Bladder microvascular endothelial cell (primary cell): ENCODE results near the gene LRRC73. TPM values are rescaled to one million over a fixed set of nuclear protein-coding genes. Genes with fewer than 3 reads are reported as not detected.

Experiments used
- total RNA-seq: library from RNA; depleted of rRNA; stranded (reverse); fragments of >200 nt; gene quantifications from 2 replicates; pipeline ENCODE4 v1.2.3, GENCODE V29; 2014

Gene LRRC73, protein sequence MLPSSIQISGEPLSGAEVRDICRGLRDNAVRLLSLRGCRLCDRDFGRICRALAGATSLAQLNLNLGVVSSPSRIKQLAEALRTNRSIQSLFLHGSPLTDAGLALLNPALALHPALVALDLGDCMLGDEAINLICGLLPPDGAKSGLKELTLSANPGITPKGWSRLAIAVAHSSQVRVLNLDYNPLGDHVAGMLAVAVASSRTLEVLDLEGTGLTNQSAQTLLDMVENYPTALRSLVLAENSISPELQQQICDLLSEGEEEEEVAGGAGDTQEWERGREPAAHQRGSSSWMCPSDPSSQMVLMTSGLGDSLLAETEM
- under 0.01 and 0.06 TPM in 2 replicates for total RNA-seq

DNA sequence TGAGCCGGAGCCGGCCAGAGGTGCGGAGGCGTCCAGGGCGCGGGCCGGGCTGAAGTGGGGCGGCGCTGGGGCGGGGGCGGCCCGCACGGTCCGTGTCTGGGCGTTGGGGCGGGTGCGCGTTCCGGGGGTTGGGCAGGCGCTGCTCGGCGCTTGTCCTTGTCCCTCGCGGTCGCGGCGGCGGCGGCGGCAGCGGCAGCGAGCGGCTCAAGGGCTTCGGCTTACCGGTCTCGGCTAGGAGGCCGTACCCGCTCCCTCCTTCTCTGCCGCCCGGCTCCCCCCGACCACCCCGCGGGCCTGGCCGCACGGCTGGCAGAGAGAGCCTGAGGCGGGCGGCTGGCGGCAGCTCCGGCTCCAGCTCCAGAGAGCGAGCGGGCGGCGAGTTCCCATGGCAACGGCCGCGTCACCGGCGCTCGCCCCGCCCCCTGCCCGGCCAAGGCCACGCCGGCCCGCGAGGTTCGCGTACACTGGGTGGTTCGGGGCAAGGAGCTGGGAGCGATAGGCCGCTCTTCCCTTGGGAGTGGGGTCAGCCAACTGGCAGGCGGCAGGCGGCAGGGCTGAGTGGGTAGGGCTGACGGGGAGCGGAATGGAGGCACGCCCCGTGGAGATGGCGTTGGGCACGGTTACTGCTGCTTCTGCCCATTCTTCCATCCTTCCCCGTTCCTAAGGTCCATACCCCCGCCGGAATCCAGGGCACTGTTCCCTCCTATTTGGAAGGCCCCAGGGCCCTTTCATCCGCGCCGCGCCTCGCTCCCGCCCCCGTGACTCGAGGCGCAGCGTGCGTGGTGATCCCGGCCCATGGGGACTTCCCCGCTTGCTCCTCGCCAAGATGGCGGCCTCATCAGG, at the start of gene LRRC73:
TSS of gene LRRC73 (minus strand) at position 363 of the 843 bp plus-strand sequence. CDS start 561 bp downstream, outside the sequence.

DNA sequence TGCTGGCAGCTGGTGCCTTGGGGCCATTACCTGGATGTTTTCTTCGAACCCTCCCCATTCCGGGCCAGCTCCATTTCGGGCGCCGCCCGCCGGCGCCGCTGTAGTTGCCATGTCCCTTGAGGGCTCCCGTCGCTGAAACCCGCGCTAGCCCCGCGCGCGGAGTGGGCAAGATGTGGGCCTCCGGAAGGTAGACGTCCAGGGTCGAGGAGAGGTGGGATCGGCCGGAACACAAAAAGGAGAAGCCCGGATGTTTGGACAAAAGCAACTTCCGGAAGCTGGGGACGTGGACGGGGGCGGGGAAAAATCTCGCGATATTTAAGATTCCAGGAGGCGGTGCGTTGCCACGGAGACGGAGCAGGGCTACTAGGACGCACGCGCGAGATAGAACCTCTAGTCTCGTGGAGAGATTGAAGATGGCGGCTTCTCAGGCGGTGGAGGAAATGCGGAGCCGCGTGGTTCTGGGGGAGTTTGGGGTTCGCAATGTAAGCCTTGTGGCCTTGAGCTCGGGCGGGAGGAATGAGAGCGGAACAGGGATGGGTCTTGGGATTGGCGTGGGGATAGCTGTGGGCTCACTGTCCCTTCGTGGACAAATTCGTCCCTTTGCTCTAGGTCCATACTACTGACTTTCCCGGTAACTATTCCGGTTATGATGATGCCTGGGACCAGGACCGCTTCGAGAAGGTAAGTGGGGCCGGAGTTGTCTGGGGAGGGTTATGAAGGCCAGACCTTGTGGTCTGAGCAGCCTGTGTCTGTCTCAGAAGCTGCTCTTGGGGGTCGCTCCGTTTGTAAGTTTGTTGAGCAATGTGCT, 6.8 kb upstream of the LRRC73 start, which contains the start of the genes POLR1C and YIPF3:
TSS of gene POLR1C (plus strand) at position 393 of the 808 bp plus-strand sequence. CDS start at position 414, 21 bp downstream.
TSS of gene YIPF3 (minus strand) at position 230 of the 808 bp plus-strand sequence. CDS start at position 111, 119 bp downstream.

GRCh38 chr6:43477235-43478007, 32.7 kb downstream of the LRRC73 start, which contains the start of gene TJAP1:
Gene TJAP1, plus strand, starts transcription at chr6:43477570. Its CDS starts 21,432 bp downstream, at chr6:43499002.

Other genes starting within 250 kb of the LRRC73 start
- not detected in 2 replicates for gene SLC22A7, start 212.1 kb downstream of the LRRC73 start, total RNA-seq
- 0.19 TPM in 1 of 2 replicates, not detected in the other for gene CRIP3, start 201.5 kb downstream of the LRRC73 start, total RNA-seq
- 3.4 and 8.2 TPM in 2 replicates for gene ZNF318, start 140.7 kb downstream of the LRRC73 start, total RNA-seq
- gene ABCC10, start 82.8 kb downstream of the LRRC73 start, total RNA-seq, result 12.8 and 30.3 TPM in 2 replicates
- 0.16 and 1.1 TPM in 2 replicates for gene DLK2, start 54.8 kb downstream of the LRRC73 start, total RNA-seq
- 6.8 and 13.7 TPM in 2 replicates for gene TJAP1, start 32.8 kb downstream of the LRRC73 start, total RNA-seq
- 86.9 and 201 TPM in 2 replicates for gene YIPF3, start 6.6 kb upstream of the LRRC73 start, total RNA-seq
- gene POLR1C, start 6.7 kb upstream of the LRRC73 start, total RNA-seq, result 24.6 and 36.4 TPM in 2 replicates
- 15.2 and 39.9 TPM in 2 replicates for gene XPO5, start 65.7 kb upstream of the LRRC73 start, total RNA-seq
- gene POLH, start 65.8 kb upstream of the LRRC73 start, total RNA-seq, result 16.7 and 26.6 TPM in 2 replicates
- gene GTPBP2, start 118.9 kb upstream of the LRRC73 start, total RNA-seq, result 34.5 and 68.4 TPM in 2 replicates
- 18.6 and 21.4 TPM in 2 replicates for gene MAD2L1BP, start 125.5 kb upstream of the LRRC73 start, total RNA-seq
- 0.06 and 0.16 TPM in 2 replicates for gene RSPH9, start 134.7 kb upstream of the LRRC73 start, total RNA-seq
- 37.8 and 39.2 TPM in 2 replicates for gene MRPS18A, start 177.4 kb upstream of the LRRC73 start, total RNA-seq